ENCODE measurements around the gene PLCB4. TPM values are rescaled to one million over a fixed set of nuclear protein-coding genes. Genes with fewer than 3 reads are reported as not detected.

PLCB4 gene
- total RNA-seq, 4 donors from 2014 or later, result 30.7 to 61.8 (median 47.6) TPM

DNA sequence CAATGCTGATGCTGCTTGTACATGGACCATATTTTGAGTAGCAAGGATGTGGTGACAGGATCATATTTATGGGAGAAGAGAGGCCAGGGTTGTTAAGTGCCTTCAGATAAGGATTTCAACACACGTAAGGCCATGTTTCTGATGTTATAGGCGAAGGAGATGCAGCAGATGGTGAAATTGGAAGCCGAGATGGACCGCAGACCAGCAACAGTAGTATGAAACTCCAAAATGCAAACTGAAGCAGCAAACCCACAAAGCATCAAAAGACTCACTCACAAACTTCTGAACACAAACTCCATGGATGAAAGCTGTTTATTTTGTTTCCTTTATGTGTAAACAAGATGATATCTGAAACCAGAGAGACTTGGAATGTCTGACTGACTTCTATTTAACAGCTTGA, 409.9 kb downstream of the PLCB4 start:
- H3K9me3 ChIP-seq, result no peaks in the 10 kb centered on the region
- TF ChIP-seq POLR2AphosphoS5 (IDR thresholded peaks at IDR 0.05) (no peak), POLR2A (IDR thresholded peaks at IDR 0.05; ENCODE audit: low read depth) (no peak), EP300 (IDR thresholded peaks at IDR 0.05) (no peak)
- no peaks in the 10 kb centered on the region for H3K4me1 ChIP-seq
- no peak overlapping the region for H3K4me3 ChIP-seq
- WGBS, result 92% methylated on average over 4 of the region's 4 CpGs
- H3K27ac ChIP-seq (replicated peaks in 1 of 4), result no peak overlapping the region
- intact Hi-C loops (cut with DNase I), result no loop called here
- H3K36me3 ChIP-seq, result peaks cover 0 to 31% (median 13%) of the 10 kb centered on the region in 4 donors
- no peaks in the 10 kb centered on the region for H3K27me3 ChIP-seq
- DNase-seq (ENCODE audit: extremely low spot score), result no peak

DNA sequence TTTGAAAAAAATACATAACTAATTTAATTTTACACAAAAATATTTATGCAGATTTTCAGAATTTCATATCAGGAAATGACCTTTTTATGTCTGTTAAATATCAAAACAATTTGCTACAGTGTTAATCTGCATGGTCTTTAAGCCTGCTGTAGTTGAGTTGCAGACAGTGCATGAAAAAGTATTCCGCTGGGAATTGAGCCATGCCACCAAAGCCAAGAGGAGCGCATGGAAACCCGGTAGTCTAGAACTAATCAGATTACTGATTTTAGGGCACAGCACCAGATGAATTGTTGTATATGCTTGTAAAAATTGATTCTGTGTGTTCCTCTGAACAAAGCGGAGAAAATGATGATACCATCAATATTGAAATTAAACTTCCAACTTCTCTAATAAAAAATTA, 411.2 kb downstream of the PLCB4 start:
- Histone ChIP-seq H3K4me3 (no peak overlapping the region), H3K27ac (replicated peaks in 1 of 4) (no peak overlapping the region), H3K4me1 (no peaks in the 10 kb centered on the region), H3K27me3 (no peaks in the 10 kb centered on the region), H3K36me3 (peaks cover 0 to 19% (median 11%) of the 10 kb centered on the region in 4 donors), H3K9me3 (no peaks in the 10 kb centered on the region)
- TF ChIP-seq POLR2AphosphoS5 (IDR thresholded peaks at IDR 0.05) (no peak), POLR2A (IDR thresholded peaks at IDR 0.05; ENCODE audit: low read depth) (no peak), EP300 (IDR thresholded peaks at IDR 0.05) (no peak)
- TF ChIP-seq, protein P1, sequence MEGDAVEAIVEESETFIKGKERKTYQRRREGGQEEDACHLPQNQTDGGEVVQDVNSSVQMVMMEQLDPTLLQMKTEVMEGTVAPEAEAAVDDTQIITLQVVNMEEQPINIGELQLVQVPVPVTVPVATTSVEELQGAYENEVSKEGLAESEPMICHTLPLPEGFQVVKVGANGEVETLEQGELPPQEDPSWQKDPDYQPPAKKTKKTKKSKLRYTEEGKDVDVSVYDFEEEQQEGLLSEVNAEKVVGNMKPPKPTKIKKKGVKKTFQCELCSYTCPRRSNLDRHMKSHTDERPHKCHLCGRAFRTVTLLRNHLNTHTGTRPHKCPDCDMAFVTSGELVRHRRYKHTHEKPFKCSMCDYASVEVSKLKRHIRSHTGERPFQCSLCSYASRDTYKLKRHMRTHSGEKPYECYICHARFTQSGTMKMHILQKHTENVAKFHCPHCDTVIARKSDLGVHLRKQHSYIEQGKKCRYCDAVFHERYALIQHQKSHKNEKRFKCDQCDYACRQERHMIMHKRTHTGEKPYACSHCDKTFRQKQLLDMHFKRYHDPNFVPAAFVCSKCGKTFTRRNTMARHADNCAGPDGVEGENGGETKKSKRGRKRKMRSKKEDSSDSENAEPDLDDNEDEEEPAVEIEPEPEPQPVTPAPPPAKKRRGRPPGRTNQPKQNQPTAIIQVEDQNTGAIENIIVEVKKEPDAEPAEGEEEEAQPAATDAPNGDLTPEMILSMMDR (IDR thresholded peaks at IDR 0.05), result no peak
- no peak for DNase-seq (ENCODE audit: extremely low spot score)
- intact Hi-C loops (cut with DNase I), result no loop called here
- WGBS, result 89% methylated on average over 4 of the region's 4 CpGs

DNA sequence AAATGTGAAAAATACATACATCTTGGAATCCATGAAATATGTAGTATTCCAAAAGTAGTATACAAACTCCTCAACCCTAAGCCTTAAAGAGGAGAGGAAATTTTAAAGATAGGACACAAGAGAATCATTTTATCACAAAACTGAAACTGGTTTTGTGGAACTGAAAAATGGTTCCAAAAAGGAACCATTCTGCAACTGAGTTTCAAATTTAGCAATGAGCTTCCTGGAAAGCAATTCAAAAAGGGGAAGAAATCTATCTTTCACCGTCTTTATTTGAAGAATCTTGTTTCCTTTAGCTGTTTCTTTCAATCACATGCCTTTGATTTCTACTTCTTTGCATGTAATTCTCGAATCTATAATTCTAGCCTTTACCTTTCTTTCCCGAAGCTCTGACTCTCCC, 413.3 kb downstream of the PLCB4 start:
- TF ChIP-seq, protein P1 (IDR thresholded peaks at IDR 0.05), result no peak
- no peak for TF ChIP-seq EP300 (IDR thresholded peaks at IDR 0.05)
- TF ChIP-seq POLR2A (IDR thresholded peaks at IDR 0.05; ENCODE audit: low read depth), result no peak
- TF ChIP-seq POLR2AphosphoS5 (IDR thresholded peaks at IDR 0.05), result no peak
- Histone ChIP-seq H3K27ac (replicated peaks in 1 of 4) (no peak overlapping the region), H3K36me3 (peaks cover 0 to 10% (median 2%) of the 10 kb centered on the region in 4 donors), H3K9me3 (no peaks in the 10 kb centered on the region), H3K4me3 (no peak overlapping the region), H3K27me3 (no peaks in the 10 kb centered on the region), H3K4me1 (no peaks in the 10 kb centered on the region)
- no peak for DNase-seq (ENCODE audit: extremely low spot score)
- 82% methylated on average over 3 of the region's 3 CpGs for WGBS
- intact Hi-C loops (cut with DNase I), result no loop called here

DNA sequence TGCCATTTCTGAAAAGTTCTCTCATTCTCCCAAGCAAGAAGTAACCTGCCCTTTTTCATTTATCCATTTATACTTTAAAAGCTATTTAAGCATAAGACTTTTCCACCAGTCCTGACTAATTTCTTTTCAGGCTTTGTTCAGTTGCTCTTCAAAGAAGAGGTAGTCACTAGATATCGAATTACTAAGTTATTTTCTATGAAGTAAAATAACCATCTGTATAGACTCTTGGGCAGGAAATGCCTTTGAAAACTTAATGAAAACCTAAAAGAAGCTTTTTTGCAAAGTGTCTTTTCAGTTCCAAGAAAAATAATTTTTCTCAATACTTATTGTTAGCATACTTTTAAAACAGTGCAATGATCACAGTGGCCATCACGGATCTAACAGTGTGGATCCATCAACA, 414.2 kb downstream of the PLCB4 start:
- TF ChIP-seq, protein P1 (IDR thresholded peaks at IDR 0.05), result no peak
- TF ChIP-seq POLR2A (IDR thresholded peaks at IDR 0.05; ENCODE audit: low read depth) (no peak), EP300 (IDR thresholded peaks at IDR 0.05) (no peak), POLR2AphosphoS5 (IDR thresholded peaks at IDR 0.05) (no peak)
- H3K9me3 ChIP-seq, result no peaks in the 10 kb centered on the region
- H3K27me3 ChIP-seq, result no peaks in the 10 kb centered on the region
- no peaks in the 10 kb centered on the region for H3K4me1 ChIP-seq
- DNase-seq (ENCODE audit: extremely low spot score), result no peak
- intact Hi-C loops (cut with DNase I), result no loop called here
- no peak overlapping the region for H3K27ac ChIP-seq (replicated peaks in 1 of 4)
- no peak overlapping the region for H3K4me3 ChIP-seq
- WGBS, result 80% methylated on average over 2 of the region's 2 CpGs
- H3K36me3 ChIP-seq, result peaks cover 0 to 10% (median 2%) of the 10 kb centered on the region in 4 donors

DNA sequence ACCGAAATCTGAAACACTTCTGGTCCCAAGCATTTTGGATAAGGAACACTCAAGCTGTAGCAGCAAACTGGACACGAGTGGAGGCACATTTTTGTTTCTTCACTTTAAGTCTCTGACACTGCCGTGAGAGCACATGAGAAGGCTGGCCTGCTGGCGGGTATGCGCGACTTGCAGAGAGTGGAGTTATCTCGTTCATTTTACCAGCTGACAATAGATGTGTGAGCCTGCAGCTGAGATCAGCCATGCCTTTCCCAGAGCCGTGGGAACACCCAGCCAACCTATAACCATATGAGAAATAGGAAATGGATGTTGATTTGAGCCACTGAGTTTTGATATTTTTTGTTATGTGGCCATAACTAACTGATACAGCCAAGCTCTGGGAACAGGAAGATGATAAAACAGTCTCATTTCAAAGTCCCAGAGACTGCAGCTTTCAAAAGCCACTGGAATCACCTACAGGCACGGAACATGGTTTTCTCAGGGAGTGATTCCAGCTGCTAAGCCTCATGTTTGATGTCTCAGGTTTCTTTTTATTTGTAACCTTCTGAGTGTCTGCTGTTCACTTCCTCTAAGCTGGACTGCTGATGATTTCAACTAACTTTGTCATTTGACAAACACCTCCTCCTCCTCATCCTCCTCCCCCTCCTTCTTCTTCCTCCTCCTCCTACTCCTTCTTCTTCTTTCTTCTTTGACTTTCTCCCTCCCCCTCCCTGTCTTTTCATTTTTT, 416.9 kb downstream of the PLCB4 start:
- Histone ChIP-seq H3K27ac (replicated peaks in 1 of 4) (no peak overlapping the region), H3K4me3 (no peak overlapping the region), H3K36me3 (no peaks in the 10 kb centered on the region), H3K4me1 (no peaks in the 10 kb centered on the region), H3K9me3 (no peaks in the 10 kb centered on the region), H3K27me3 (no peaks in the 10 kb centered on the region)
- TF ChIP-seq, protein P1 (IDR thresholded peaks at IDR 0.05), result no peak
- TF ChIP-seq POLR2A (IDR thresholded peaks at IDR 0.05; ENCODE audit: low read depth), result no peak
- TF ChIP-seq POLR2AphosphoS5 (IDR thresholded peaks at IDR 0.05), result no peak
- no peak for TF ChIP-seq EP300 (IDR thresholded peaks at IDR 0.05)
- intact Hi-C loops (cut with DNase I), result no loop called here
- no peak for DNase-seq (ENCODE audit: extremely low spot score)
- 65% methylated on average over 9 of the region's 9 CpGs for WGBS
